ENCODE data around the gene CDK16. TPM values are rescaled to one million over a fixed set of nuclear protein-coding genes. Genes with fewer than 3 reads are reported as not detected.

CDK16 gene
- total and polyA plus RNA-seq, 2 experiments from 2014 or later, result 391 to 481 TPM

DNA sequence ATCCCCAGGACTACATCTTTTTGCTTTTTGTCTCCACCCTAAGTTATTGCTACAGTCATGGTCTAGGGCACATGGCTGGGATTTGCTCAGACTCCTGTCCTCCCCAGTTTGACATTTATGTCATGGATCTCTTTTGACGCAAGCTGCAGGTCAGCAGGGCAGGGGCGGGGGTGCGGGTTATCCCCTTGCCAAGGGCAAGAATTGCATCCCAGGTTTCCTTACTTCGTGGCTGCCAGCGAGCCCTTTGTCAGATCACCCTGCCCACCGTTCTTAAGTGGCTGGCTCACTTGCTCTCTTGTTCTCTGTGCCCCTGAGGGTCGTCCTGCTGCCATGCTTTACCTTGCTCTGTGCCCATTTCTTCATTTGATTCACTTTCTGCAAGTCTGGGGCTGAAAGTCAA is 45.9 kb upstream of the CDK16 start:
- Histone ChIP-seq H3K36me3 (no peaks in the 10 kb centered on the region), H3K4me1 (ENCODE audit: low read depth) (no peaks in the 10 kb centered on the region), H3K27me3 (no peaks in the 10 kb centered on the region), H3K4me3 (no peak overlapping the region), H3K9me3 (ENCODE audit: low read depth) (no peaks in the 10 kb centered on the region), H3K27ac (no peak overlapping the region)
- TF ChIP-seq, protein P1, sequence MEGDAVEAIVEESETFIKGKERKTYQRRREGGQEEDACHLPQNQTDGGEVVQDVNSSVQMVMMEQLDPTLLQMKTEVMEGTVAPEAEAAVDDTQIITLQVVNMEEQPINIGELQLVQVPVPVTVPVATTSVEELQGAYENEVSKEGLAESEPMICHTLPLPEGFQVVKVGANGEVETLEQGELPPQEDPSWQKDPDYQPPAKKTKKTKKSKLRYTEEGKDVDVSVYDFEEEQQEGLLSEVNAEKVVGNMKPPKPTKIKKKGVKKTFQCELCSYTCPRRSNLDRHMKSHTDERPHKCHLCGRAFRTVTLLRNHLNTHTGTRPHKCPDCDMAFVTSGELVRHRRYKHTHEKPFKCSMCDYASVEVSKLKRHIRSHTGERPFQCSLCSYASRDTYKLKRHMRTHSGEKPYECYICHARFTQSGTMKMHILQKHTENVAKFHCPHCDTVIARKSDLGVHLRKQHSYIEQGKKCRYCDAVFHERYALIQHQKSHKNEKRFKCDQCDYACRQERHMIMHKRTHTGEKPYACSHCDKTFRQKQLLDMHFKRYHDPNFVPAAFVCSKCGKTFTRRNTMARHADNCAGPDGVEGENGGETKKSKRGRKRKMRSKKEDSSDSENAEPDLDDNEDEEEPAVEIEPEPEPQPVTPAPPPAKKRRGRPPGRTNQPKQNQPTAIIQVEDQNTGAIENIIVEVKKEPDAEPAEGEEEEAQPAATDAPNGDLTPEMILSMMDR (IDR thresholded peaks at IDR 0.05; ENCODE audit: low read depth, low read length), result no peak
- DNase-seq (ENCODE audit: low read depth in 1 of 2, low spot score in 1 of 2), result no peak

DNA sequence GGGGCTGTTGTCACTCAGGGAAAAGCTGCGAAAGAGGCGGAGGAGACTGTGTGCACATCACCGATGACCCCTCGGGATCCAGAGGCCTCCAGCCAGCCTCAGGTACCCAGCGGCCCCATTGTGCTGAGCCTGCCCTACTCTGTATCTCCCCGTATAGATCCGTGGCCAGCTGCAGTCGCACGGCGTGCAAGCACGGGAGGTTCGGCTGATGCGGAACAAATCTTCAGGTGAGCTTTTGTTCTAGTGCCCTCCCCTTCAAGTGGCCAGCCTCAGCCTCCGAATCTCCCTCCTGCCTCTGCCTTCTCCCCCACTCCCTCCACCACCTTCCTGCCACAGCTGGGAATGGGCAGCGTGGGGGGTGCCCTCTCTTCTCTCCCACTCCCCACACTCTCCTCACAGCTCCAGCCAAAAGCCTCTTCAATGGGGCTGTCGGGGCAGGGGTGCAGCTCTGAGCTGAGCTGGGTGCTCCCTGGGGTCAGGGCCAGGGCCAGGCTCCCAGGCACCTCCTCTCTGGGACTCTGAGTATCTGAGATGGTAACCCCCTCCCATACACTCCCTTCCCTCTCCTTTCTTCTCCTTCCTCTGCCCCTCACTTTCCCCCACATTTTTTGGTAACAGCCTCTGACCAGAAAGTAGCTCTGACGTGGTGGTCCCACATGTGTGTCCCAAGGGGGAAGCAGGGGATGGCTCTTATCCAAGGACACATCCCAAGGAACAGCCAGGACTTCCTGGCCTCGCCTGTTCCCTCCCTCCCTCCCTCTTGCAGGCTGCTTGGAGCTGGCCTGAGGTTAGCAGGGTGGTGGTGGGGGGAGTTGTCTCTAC is 45.3 kb upstream of the CDK16 start:
- H3K4me3 ChIP-seq, result no peak overlapping the region
- TF ChIP-seq, protein P1 (IDR thresholded peaks at IDR 0.05; ENCODE audit: low read depth, low read length), result no peak
- H3K9me3 ChIP-seq (ENCODE audit: low read depth), result no peaks in the 10 kb centered on the region
- H3K36me3 ChIP-seq, result no peaks in the 10 kb centered on the region
- H3K27me3 ChIP-seq, result no peaks in the 10 kb centered on the region
- no peak for DNase-seq (ENCODE audit: low read depth in 1 of 2, low spot score in 1 of 2)
- no peaks in the 10 kb centered on the region for H3K4me1 ChIP-seq (ENCODE audit: low read depth)
- no peak overlapping the region for H3K27ac ChIP-seq

DNA sequence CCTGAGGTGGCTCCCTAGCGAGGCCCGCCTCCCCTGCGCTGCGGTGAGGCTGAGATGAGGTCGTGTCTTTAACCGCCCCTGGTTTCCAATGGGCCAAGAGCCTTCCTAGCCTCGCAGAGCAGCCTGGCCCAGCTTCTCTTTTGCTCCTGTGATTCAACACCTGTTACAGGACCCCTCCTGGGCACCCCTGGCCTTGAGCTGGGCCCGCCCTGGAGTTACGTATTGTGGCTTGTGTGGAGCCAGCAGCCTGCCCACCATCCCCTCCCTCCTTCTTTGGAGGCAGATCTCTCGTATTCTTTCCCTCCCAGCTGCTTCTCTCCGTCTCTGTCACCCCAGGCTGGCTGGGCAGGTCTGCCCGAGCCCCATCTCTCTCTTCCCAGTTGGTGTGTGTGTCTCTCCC is 44.1 kb upstream of the CDK16 start:
- no peaks in the 10 kb centered on the region for H3K36me3 ChIP-seq
- TF ChIP-seq, protein P1 (IDR thresholded peaks at IDR 0.05; ENCODE audit: low read depth, low read length), result no peak

DNA sequence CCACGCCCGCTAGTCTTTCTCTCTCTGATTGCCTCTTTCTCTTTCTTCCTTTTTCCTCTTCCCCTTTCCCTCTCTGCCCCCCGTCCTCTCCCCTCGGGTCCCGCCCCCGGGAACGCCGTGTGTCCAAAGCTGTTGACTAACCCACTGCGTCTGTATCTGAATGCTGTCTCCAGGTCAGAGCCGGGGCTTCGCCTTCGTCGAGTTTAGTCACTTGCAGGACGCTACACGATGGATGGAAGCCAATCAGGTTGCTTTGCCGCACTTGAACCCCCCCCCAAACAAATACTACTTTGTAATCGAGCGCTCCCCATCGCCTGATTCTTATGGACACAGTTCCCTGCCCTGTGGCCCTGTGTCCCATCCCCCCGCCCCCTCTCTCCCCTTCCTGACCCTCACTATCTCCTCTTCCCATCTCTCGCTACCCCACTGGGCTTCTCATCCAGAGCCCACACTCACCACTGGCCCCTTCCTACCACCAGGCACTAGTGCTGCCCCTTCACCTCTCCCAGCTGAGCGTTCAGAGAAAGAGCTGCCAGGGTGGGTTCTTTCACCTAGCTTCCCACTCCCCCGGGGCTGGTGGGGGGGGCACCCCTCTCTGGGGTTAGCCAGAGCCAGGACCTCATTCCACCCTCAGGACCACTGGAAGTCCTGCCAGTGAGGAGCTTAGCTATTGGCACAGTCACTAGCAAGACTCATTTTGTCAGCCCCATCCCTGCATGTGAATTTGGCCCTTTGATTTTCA is 43.5 kb upstream of the CDK16 start:
- no peaks in the 10 kb centered on the region for H3K27me3 ChIP-seq
- H3K9me3 ChIP-seq (ENCODE audit: low read depth), result no peaks in the 10 kb centered on the region
- DNase-seq (ENCODE audit: low read depth in 1 of 2, low spot score in 1 of 2), result no peak
- H3K27ac ChIP-seq, result no peak overlapping the region
- no peak overlapping the region for H3K4me3 ChIP-seq
- TF ChIP-seq, protein P1 (IDR thresholded peaks at IDR 0.05; ENCODE audit: low read depth, low read length), result no peak
- H3K4me1 ChIP-seq (ENCODE audit: low read depth), result no peaks in the 10 kb centered on the region
- no peaks in the 10 kb centered on the region for H3K36me3 ChIP-seq

More for the DNA sequence above, 44.1 kb upstream of the CDK16 start:
- no peaks in the 10 kb centered on the region for H3K9me3 ChIP-seq (ENCODE audit: low read depth)
- H3K4me1 ChIP-seq (ENCODE audit: low read depth), result no peaks in the 10 kb centered on the region
- no peak overlapping the region for H3K4me3 ChIP-seq
- H3K27me3 ChIP-seq, result no peaks in the 10 kb centered on the region
- no peak overlapping the region for H3K27ac ChIP-seq
- no peak for DNase-seq (ENCODE audit: low read depth in 1 of 2, low spot score in 1 of 2)

DNA sequence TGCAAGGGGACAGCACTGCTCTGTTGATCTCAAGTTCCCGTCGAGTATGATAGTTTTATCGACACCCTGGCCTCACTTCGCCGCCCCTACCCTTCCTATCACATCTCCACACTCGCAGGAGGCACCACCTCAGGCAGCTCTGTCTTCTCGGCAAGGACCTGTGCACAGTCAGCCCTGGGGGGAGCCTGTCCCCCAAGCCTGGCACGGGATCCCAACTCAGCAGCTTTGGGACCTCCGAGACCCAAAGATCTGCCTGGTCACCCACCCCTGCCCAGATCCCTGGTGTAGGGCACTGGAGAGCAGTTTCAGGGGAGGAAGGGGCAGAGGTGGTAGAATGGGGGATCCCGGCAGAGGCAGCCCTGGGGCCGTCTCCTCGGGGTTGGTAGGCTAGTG is 42.9 kb upstream of the CDK16 start:
- no peaks in the 10 kb centered on the region for H3K9me3 ChIP-seq (ENCODE audit: low read depth)
- H3K4me3 ChIP-seq, result no peak overlapping the region
- no peak overlapping the region for H3K27ac ChIP-seq
- H3K27me3 ChIP-seq, result no peaks in the 10 kb centered on the region
- no peaks in the 10 kb centered on the region for H3K4me1 ChIP-seq (ENCODE audit: low read depth)
- TF ChIP-seq, protein P1 (IDR thresholded peaks at IDR 0.05; ENCODE audit: low read depth, low read length), result no peak
- DNase-seq (ENCODE audit: low read depth in 1 of 2, low spot score in 1 of 2), result no peak
- H3K36me3 ChIP-seq, result no peaks in the 10 kb centered on the region
